ENCODE data around the gene APAF1.
A peak's percentile ranks its signal among the peaks of the same experiment; 100 is the strongest.
"Not testable (repeated sequence)": the region's sequence is repeated elsewhere in the genome, so short reads cannot be mapped to it uniquely, and the experiment has no call there.

The APAF1 gene, protein sequence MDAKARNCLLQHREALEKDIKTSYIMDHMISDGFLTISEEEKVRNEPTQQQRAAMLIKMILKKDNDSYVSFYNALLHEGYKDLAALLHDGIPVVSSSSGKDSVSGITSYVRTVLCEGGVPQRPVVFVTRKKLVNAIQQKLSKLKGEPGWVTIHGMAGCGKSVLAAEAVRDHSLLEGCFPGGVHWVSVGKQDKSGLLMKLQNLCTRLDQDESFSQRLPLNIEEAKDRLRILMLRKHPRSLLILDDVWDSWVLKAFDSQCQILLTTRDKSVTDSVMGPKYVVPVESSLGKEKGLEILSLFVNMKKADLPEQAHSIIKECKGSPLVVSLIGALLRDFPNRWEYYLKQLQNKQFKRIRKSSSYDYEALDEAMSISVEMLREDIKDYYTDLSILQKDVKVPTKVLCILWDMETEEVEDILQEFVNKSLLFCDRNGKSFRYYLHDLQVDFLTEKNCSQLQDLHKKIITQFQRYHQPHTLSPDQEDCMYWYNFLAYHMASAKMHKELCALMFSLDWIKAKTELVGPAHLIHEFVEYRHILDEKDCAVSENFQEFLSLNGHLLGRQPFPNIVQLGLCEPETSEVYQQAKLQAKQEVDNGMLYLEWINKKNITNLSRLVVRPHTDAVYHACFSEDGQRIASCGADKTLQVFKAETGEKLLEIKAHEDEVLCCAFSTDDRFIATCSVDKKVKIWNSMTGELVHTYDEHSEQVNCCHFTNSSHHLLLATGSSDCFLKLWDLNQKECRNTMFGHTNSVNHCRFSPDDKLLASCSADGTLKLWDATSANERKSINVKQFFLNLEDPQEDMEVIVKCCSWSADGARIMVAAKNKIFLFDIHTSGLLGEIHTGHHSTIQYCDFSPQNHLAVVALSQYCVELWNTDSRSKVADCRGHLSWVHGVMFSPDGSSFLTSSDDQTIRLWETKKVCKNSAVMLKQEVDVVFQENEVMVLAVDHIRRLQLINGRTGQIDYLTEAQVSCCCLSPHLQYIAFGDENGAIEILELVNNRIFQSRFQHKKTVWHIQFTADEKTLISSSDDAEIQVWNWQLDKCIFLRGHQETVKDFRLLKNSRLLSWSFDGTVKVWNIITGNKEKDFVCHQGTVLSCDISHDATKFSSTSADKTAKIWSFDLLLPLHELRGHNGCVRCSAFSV (N-terminal part only)

DNA sequence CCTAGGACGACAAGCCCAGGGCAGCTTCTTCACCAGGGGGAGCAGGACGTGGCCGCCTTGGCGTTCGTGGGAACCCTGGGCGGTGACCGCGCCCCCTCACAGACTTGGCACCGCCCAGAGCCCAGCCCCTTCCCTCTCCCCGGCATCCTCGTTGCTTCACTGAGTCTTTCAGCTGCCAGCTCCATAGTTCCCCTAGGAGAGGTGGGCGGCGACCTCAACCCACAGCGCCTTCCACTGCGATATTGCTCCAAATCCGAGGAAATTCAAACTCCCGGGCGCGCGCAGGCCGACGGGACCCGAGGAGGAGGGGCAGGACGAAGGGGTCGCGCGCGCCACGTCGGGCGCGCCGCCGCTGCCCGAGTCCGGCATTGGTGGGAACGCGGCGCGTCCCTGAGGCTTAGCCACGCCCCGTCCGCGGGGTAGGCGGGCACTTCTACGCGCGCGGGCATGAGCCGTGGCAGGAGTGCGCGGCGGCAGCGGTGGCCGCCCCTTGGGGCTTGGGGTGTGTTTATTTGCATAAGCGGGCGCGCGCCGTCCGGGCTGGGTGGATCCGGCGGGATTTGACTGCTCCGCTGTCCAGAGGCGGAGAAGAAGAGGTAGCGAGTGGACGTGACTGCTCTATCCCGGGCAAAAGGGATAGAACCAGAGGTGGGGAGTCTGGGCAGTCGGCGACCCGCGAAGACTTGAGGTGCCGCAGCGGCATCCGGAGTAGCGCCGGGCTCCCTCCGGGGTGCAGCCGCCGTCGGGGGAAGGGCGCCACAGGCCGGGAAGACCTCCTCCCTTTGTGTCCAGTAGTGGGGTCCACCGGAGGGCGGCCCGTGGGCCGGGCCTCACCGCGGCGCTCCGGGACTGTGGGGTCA, at the start of gene APAF1, which contains the start of gene IKBIP:
Gene APAF1, plus strand, starts transcription at position 579 of the 860 bp plus-strand sequence. CDS start 3,070 bp downstream, outside the sequence.
Gene IKBIP, minus strand, starts transcription at position 77 of the 860 bp plus-strand sequence. CDS start 87 bp downstream, outside the sequence.
- peak; percentile 95 for DNase-seq

DNA sequence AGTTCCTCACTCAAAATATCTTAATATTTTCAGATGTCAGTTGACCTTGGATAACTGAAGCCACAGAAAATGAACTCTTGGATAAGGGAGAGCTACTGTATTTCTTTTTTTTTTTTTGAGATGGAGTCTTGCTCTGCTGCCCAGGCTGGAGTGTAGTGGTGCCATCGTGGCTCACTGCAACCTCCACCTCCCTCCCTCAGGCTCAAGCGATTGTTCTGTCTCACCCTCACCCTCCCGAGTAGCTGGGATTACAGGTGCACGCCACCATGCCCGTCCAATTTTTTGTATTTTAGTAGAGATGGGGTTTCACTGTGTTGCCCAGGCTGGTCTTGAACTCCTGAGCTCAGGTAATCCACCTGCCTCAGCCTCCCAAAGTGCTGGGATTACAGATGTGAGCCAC, 47.8 kb upstream of the APAF1 start:
- not testable (repeated sequence) for DNase-seq

GRCh38 chr12:98601924-98602323, 43.2 kb upstream of the APAF1 start:
- DNase-seq = no peak

DNA sequence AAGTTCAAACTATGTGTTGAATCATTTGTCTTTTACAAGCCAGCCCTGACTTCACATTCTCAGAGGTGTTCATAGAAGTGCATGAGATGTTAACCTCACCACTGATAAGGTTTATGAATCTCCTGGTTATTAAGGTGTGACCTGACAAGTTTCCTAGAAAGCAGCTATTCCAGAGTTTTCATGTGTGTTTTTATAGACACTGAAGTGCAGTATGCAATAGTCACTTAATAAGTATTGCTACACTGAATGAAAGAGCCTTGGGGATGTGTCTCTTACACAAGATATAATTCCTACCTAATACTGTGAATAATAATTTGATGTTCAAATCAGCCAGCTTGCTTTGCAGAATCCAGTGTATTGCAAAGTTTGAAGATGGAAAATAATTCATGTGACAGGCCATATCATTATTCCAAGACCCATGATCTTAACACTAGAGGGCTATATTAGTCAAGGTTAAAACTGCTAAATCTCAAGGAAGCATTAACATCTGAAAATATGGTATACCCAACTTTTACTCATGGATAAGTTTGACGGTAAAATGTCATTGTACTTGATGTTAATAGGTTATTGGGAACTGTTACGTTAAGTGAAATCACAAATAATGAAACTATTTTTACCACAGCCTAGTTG, 38.6 kb upstream of the APAF1 start:
- DNase-seq = peak; percentile 28

DNA sequence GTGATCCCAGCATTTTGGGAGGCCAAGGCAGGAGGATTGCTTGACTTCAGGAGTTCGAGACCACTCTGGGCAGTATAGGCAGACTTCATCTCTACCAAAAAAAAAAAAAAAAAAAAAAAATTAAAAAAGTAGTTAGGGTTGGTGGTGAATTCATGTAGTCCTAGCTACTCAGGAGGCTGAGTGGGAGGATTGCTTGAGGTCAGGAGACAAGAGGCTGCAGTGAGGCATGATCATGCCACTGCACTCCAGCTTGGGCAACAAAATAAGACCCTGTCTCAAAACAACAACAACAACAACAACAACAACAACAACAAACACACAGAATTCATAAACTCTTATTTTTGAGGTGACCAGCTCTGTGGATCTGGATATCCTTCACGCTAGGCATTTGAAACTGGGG, 34.5 kb upstream of the APAF1 start:
- DNase-seq = no peak

DNA sequence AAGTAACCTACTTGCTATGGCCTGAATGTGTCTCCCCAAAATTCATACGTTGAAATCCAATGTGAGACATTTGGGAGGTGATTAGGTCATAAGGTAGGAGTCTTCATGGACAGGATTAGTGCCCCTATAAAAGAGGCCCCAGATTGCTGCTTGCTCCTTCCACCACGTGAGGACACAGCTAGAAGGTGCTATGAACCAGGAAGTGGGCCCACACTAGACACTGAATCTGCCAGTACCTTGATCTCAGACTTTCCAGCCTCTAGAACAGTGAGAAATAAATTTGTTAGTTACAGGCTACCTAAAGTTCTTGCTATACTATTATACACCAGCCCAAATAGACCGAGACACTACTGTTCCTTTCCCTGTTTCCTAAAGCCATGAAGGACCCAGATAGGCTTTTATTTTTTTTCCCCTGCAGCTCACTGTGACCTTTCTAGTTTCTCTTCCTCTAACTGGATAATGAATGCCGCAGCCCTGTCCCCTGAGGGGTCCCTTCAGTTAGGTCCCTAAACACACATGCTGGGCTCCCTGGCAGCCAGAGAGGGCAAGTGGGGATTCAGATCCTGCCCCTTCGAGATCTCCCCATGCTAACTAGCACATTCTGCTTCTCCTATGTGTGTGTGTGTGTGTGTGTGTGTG, 32.3 kb upstream of the APAF1 start:
- no peak for DNase-seq

- DNase-seq = no peak
Measured at GRCh38 chr12:98618952-98619351, 26.1 kb upstream of the APAF1 start.

DNA sequence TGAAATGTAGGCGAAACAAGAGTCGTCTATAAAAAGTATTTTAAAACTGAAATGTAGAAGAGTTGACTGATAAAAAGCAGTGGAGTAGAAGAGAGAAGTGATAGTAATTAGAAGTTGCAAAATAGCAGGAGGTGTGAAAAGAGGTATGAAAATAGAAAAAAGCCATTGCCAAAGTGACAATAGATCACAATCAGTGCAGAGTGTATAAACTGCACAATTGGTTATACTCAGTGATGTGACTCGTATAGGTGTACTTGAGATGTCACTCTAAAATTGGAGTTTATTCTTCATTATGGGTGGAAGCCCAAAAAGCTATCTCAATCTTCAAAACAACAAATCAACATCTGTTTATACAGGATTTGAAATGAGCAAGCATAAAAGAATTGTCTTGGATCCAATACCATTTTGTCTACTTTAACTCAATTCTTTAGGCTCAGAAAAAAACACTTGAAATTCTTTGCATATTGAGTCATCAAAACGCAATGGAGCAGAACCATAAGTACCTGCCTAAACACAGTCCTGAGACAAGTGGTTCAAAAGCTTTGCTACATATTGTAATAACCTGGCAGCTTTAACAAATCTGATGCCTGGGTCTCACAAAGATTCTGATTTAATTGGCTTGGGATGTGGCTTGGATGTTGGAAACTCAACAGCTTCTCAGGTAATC, 9.3 kb upstream of the APAF1 start:
- DNase-seq = no peak

GRCh38 chr12:98637068-98637467, 8.0 kb upstream of the APAF1 start:
- no peak for DNase-seq

DNA sequence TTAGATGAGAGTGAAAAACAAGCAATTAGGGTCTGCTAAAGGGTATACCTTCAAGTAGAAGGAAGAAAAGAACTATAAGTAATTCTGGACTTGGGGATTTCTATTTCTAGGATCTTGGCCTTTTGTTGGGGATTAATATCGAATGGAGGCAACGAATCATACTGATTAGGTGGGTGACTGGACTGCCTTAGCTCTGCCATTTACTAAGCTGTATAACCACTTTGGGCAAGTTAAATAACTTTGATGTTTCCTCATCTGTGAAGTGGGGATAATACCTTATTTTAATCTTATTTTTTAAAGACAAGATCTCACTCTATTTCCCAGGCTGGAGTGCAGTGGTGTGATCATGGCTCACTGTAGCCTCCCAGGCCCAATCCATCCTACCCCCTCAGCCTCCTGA, 7.1 kb upstream of the APAF1 start:
- no peak for DNase-seq

- DNase-seq = no peak
Measured at GRCh38 chr12:98639491-98639890, 5.6 kb upstream of the APAF1 start.

DNA sequence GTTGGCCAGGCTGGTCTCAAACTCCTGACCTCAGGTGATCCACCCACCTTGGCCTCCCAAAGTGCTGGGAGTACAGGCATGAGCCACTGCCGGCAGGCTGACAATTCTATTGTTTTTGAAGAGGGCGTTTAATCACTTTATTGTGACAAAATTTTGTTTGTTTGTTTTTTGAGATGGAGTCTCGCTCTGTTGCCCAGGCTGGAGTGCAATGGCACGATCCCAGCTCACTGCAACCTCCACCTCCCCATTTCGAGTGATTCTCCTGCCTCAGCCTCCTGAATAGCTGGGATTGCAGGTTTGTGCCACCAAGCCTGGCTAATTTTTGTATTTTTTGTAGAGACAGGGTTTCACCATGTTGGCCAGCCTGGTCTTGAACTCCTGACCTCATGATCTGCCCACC, 2.3 kb upstream of the APAF1 start:
- DNase-seq = not testable (repeated sequence)

DNA sequence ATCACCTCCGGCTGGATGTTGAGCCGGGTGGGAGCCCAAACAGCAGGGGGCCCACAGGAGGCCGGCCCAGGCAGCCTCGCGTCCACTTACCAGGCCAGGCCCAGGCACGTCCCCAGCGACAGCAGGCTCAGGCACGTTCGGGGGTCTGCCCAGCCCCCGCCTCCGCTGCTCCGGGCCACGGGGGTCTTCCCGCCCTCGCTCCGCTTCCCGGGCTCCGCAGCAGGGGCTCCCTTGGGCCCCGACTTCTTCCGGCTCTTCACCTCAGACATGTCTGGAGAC, 718 bp upstream of the APAF1 start:
- no peak for DNase-seq

GRCh38 chr12:98645572-98646067, 530 bp downstream of the APAF1 start:
- DNase-seq = peak; percentile 46

DNA sequence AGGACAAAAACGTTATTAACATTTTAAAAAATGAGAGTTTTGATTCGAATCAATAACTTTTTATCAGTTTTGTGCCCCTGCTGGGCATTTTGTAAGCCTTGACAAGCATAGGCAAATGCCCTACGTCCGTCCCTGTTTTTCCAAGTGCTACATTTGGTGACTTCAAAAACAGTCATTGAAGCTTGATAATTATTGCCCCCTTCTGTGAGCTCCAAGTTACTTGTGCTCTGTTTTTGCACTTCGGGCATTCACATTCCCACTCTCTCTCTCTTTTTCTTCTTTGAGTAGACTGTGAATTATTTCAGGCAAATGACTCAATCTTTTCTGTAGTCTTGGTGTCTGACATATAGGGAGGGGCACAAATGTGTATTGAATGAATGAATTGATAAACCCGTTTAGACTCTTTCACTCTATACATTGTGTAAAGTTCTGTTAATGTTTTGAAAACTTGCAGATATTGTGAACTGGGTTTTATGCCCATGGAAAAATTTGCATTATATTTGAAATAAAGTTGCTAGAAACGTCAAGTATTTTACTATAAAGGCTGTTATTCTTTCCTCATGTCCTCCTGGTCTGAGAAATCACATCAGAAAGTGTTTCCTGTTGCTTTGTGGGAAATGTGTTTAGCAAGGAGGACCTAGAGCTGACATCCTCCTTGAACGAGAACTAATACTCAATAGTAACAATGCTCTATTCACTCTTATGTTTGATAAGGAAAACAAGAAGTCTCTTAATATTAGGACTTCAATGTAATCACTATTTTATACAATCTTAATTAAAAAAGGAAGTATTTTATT, 1.4 kb downstream of the APAF1 start:
- peak; percentile 53 for DNase-seq

DNA sequence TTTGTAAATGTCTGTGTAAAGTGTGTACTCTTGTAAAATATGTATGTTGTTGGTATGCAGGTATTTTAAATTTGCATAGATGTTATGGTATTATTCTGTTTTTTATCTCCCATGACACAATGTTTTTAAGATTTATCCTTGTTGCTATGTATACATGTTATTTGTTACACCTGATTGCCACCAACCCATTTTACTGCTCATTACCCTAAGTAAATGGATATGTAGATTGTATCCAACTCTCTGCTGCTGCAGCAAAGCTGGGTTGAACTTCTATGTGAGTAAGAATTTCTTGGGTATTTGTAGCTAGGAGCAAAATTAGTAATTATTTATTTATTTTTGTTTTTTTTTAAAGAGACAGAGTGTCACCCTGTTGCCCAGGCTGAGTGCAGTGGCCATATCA, 6.2 kb downstream of the APAF1 start:
- DNase-seq = no peak

DNA sequence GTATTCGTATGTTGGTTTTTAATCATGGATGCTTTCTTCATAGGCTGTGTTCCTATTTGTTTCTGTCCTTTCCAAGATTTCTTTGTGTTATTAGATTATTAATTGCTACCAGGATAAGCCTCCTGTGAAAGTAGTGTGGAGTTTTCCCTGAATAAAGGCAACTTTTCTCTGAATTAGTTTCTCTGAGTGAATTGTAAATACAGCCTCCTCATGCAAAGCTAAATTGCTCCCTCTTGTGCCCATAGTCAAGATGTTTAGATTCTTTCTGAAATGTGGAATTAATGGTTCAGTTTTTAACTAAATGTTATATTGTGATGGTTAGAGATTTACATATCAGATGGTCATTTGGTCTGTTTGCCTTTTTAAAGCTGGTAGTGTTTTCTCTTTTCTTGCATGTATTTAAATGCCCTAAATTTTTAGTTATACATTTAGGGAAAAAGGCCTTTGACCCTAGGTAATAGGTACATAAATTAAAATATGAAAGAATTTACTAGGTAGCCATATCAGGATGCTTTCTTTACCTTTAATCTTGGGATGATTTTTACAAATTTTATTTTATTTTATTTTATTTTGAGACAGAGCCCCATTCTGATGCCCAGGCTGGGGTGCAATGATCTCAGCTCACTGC, 8.9 kb downstream of the APAF1 start:
- peak; percentile 83 for DNase-seq

DNA sequence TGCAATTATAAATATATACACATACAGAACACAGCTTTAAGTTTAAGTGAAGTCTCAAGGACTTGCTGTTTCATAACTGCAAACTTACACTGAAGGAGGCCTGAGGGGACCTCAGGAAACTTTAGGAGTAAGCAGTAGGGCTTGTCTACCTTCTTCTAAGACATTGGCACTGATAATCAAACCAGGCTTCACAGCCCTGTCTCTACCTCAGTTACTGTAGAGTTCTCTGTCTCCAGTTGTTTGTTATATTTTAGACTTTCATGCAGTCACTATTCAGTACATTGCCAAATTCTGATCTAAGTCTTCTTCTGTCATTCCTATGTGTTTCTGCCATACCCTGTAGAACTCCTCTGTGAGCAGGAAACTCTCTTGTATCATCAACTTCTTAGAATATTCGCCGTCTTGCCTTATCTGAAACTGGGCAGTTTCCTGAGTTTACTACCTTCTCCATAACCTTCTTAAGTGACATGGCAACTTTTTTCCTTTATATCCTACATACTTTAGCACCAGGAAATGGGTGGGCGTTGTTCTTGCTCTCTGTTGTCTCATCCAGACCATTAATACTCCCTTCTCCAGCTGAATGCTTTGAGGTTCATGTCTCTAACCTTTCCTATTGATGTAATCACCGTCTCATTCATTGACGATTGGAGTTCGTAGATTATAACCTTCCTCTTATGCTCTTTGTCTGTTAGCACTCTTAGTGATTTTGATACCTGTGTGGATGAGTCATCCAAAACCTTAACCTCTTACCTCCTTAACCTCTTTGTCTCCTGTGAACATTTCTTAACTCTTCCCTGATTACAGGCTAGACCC, 11.4 kb downstream of the APAF1 start:
- peak; percentile 5 for DNase-seq
